CD4-positive, alpha-beta T cell (primary cell): ENCODE results near the gene GPI. TPM values are rescaled to one million over a fixed set of nuclear protein-coding genes. Genes with fewer than 3 reads are reported as not detected.
A peak's percentile ranks its signal among the peaks of the same experiment; 100 is the strongest.

Experiments used
- ATAC-seq: fragments of 200-7000 bp; cut with Tn5 transposase; one replicate; pipeline ENCODE4 v1.10.0; 2022; ENCODE audit warnings: mild to moderate bottlenecking; ENCODE audit not compliant: poor library complexity
- CTCF ChIA-PET: fragments of 350-600 bp; sonication (Branson Sonifier 250); formaldehyde crosslinking; loops from one replicate; lab custom pipeline; 2021; ENCODE audit warnings: antibody characterized with exemption, inconsistent platforms; lab: Charles Lee
- POLR2A ChIA-PET: fragments of 350-600 bp; sonication (Branson Sonifier 250); formaldehyde crosslinking; loops from one replicate; lab custom pipeline; 2021; ENCODE audit warnings: antibody characterized with exemption, inconsistent platforms; lab: Charles Lee
- DNase-seq, 14 experiments: peaks; one replicate each; pipeline ENCODE4 v3.0.0-alpha.2; 2013 to 2020; ENCODE audit warnings: mixed read lengths in 2 of 14
- H3K27ac ChIP-seq, 2 donors: one replicate each; pipeline versions ENCODE4 v1.5.1 to v1.7.0; 2013; ENCODE audit warnings: low read length in 2 of 2, low read depth in 1 of 2, mild to moderate bottlenecking in 1 of 2
- H3K27me3 ChIP-seq, 2 experiments: 1 replicate in 1 of 2; 2 replicates in 1 of 2; pipeline versions ENCODE4 v1.6.1 to v1.7.0; 2013; ENCODE audit warnings: low read length in 2 of 2, control low read depth in 1 of 2, mild to moderate bottlenecking in 1 of 2, moderate library complexity in 1 of 2; ENCODE audit not compliant: insufficient read depth in 2 of 2, control insufficient read depth in 1 of 2
- H3K36me3 ChIP-seq: one replicate; pipeline ENCODE4 v1.6.1; 2013; ENCODE audit warnings: low read length, control low read depth; ENCODE audit not compliant: insufficient read depth
- H3K4me1 ChIP-seq: one replicate; pipeline ENCODE4 v1.6.1; 2013; ENCODE audit warnings: low read length, control low read depth; ENCODE audit not compliant: insufficient read depth
- H3K4me3 ChIP-seq: one replicate; pipeline ENCODE4 v1.5.1; 2013; ENCODE audit warnings: mild to moderate bottlenecking, low read length, moderate library complexity
- H3K9me3 ChIP-seq, 2 experiments: 1 replicate in 1 of 2; 2 replicates in 1 of 2; pipeline versions ENCODE4 v1.6.1 to v1.7.0; 2013; ENCODE audit warnings: low read length in 2 of 2, mild to moderate bottlenecking in 2 of 2, control low read depth in 1 of 2, moderate library complexity in 1 of 2; ENCODE audit not compliant: control insufficient read depth in 1 of 2, insufficient read depth in 1 of 2
- H3K27ac Mint-ChIP-seq: one replicate; pipeline ENCODE4 v1.8.0; 2020; ENCODE audit warnings: mixed read lengths
- H3K27me3 Mint-ChIP-seq: one replicate; pipeline ENCODE4 v1.8.0; 2021; ENCODE audit warnings: mixed read lengths
- H3K36me3 Mint-ChIP-seq: one replicate; pipeline ENCODE4 v1.8.0; 2021; ENCODE audit warnings: low read depth, mixed read lengths
- H3K4me1 Mint-ChIP-seq: one replicate; pipeline ENCODE4 v1.8.0; 2021; ENCODE audit warnings: low read depth, mixed read lengths
- H3K4me3 Mint-ChIP-seq: one replicate; pipeline ENCODE4 v1.8.0; 2020; ENCODE audit warnings: mild to moderate bottlenecking, mixed read lengths
- H3K9me3 Mint-ChIP-seq: one replicate; pipeline ENCODE4 v1.8.0; 2020; ENCODE audit warnings: mixed read lengths
- intact Hi-C, 2 experiments: fragments of 100-400 bp; cut with DNase I in 1 of 2; cut with micrococcal nuclease in 1 of 2; formaldehyde crosslinking; loops; one replicate each; pipeline versions ENCODE4 v1.15.1 to v1.9.0; 2023 to 2025; cut with DNase I, micrococcal nuclease
- total RNA-seq, 174 experiments: library from RNA in 2 of 174; stranded (reverse) in 2 of 174; gene quantifications; one replicate each; pipeline ENCODE4 v1.2.3 and lab custom pipeline; 2021 to 2026
- TF ChIP-seq, protein P1 (sequence below): fragments of 200-600 bp; IDR thresholded peaks from one replicate; pipeline ENCODE4 v1.8.0; 2022; ENCODE audit warnings: antibody characterized with exemption, mild to moderate bottlenecking

Gene GPI
- total RNA-seq, 2 experiments from 2014 or later, result 85.0 to 86.0 TPM

DNA sequence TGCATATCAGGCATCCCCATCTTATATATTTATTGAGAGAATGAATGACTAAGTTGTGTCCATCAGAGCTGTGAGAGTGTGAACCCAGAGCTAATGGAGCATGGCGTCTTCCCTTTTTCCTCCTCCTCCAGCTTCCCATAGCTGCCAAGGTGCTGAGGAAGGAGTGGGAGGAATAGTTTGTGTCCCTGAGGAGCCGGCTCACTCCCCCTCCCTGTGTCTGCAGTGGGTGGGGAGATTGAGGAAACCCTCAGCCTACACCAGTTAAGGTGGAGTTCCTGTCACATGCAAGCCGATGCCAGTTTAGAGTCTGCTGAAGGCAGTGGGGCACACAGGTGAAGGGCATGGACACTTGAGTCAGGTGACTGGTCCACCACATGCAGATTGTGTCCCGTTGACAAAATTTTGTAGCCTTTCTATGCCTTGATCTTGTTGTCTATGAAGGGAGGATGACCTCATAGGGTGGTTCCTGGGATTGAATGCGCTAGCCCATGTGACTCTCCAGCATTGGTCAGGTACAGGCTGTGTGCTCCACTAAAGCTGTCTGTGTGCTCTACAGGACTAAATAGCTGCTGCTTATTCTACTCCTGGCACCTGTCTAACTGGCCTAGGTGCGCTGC lies 47.6 kb upstream of the GPI start:
- CTCF ChIA-PET, result interaction anchor here (2.0 kb wide), 1 partner anchor 48 kb away, joined by 5 read pairs; no protein-coding TSS in a partner anchor
- DNase-seq, result peak in 9 of 14 experiments; percentile 8 to 72 (median 41)
- peak; percentile 83 for ATAC-seq
- POLR2A ChIA-PET, result interaction anchor here (1.2 to 2.0 kb wide), 5 partner anchors 15 to 52 kb away, joined by 3 to 6 read pairs (median 3); no protein-coding TSS in a partner anchor
- Mint-ChIP-seq H3K27me3 (no peaks in the 10 kb centered on the region), H3K4me1 (peaks cover 68% of the 10 kb centered on the region), H3K9me3 (no peaks in the 10 kb centered on the region), H3K27ac (peak overlapping the region; percentile 89), H3K36me3 (peaks cover 26% of the 10 kb centered on the region), H3K4me3 (peak overlapping the region; percentile 61)
- Histone ChIP-seq H3K9me3 (no peaks in the 10 kb centered on the region), H3K27me3 (no peaks in the 10 kb centered on the region), H3K27ac (peak overlapping the region; percentile 16), H3K4me3 (no peak overlapping the region), H3K4me1 (peaks cover 40% of the 10 kb centered on the region), H3K36me3 (peaks cover 15% of the 10 kb centered on the region)
- intact Hi-C loops, result loop anchor here in 1 of 2 experiments (2.0 to 5.0 kb wide), 3 partner anchors 19 to 100 kb away; no protein-coding TSS in a partner anchor
- TF ChIP-seq, protein P1, sequence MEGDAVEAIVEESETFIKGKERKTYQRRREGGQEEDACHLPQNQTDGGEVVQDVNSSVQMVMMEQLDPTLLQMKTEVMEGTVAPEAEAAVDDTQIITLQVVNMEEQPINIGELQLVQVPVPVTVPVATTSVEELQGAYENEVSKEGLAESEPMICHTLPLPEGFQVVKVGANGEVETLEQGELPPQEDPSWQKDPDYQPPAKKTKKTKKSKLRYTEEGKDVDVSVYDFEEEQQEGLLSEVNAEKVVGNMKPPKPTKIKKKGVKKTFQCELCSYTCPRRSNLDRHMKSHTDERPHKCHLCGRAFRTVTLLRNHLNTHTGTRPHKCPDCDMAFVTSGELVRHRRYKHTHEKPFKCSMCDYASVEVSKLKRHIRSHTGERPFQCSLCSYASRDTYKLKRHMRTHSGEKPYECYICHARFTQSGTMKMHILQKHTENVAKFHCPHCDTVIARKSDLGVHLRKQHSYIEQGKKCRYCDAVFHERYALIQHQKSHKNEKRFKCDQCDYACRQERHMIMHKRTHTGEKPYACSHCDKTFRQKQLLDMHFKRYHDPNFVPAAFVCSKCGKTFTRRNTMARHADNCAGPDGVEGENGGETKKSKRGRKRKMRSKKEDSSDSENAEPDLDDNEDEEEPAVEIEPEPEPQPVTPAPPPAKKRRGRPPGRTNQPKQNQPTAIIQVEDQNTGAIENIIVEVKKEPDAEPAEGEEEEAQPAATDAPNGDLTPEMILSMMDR, result no peak

DNA sequence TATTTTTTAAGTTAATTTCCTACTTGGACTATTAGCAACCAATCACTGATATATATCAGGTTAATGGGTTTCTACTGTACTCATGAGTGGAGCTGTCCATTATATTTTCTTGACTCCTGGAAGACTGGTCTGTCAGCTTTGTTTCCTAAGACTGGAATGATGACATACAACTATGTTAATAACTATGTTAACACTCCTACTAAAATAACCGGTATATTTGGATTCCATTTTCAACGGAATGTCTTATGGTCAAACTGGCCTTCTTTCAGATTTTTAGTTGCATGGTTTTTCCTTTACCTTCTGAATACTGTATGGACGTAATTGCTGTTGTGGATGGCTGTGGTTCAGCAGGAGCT lies 45.8 kb upstream of the GPI start:
- Histone ChIP-seq H3K9me3 (no peaks in the 10 kb centered on the region), H3K27ac (no peak overlapping the region), H3K36me3 (peaks cover 25% of the 10 kb centered on the region), H3K4me3 (no peak overlapping the region), H3K27me3 (no peaks in the 10 kb centered on the region), H3K4me1 (peaks cover 36% of the 10 kb centered on the region)
- POLR2A ChIA-PET, result interaction anchor here (0.6 to 1.1 kb wide), 4 partner anchors 10 to 49 kb away, joined by 3 to 5 read pairs (median 3); no protein-coding TSS in a partner anchor
- CTCF ChIA-PET, result interaction anchor here (2.0 kb wide), 1 partner anchor 50 kb away, joined by 5 read pairs; no protein-coding TSS in a partner anchor
- no peaks in the 10 kb centered on the region for H3K27me3 Mint-ChIP-seq
- intact Hi-C loops, result loop anchor here in 1 of 2 experiments (5.0 kb wide), 1 partner anchor 102 kb away; no protein-coding TSS in a partner anchor
- no peaks in the 10 kb centered on the region for H3K9me3 Mint-ChIP-seq
- H3K36me3 Mint-ChIP-seq, result peaks cover 37% of the 10 kb centered on the region
- H3K4me3 Mint-ChIP-seq, result no peak overlapping the region
- TF ChIP-seq, protein P1, result no peak
- peak overlapping the region; percentile 89 for H3K27ac Mint-ChIP-seq
- ATAC-seq (no peak), DNase-seq (no peak)
- peaks cover 60% of the 10 kb centered on the region for H3K4me1 Mint-ChIP-seq

DNA sequence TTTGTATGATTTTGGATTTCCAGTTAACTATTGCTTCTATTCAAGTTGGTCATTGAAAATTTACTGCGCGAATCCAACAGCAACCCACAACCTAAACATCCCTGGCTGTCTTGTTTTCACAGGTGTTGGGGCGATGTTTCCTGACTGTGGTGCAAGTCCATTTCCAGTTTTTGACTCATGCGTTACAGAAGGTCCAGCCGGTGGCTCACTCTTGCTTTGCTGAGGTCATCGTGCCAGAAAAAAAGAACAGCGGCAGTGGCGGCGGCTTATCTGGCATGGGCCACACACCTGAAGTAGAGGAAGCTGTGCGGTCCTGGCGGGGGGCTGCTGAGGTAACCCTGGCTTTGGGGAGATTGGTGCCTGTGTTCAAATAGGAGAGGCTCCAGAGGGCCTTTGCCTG lies 45.2 kb upstream of the GPI start:
- TF ChIP-seq, protein P1, result no peak
- Histone ChIP-seq H3K4me3 (no peak overlapping the region), H3K27me3 (no peaks in the 10 kb centered on the region), H3K27ac (no peak overlapping the region), H3K9me3 (no peaks in the 10 kb centered on the region), H3K36me3 (peaks cover 30% of the 10 kb centered on the region), H3K4me1 (peaks cover 36% of the 10 kb centered on the region)
- Mint-ChIP-seq H3K9me3 (no peaks in the 10 kb centered on the region), H3K27me3 (no peaks in the 10 kb centered on the region), H3K36me3 (peaks cover 43% of the 10 kb centered on the region), H3K4me3 (no peak overlapping the region), H3K4me1 (peaks cover 54% of the 10 kb centered on the region), H3K27ac (peak overlapping the region; percentile 89)
- DNase-seq (no peak), ATAC-seq (no peak)
- ChIA-PET POLR2A (interaction anchor here (0.8 to 1.0 kb wide), 2 partner anchors 11 to 50 kb away, joined by 3 to 5 read pairs; no protein-coding TSS in a partner anchor), CTCF (interaction anchor here (1.1 kb wide), 1 partner anchor 542 kb away, joined by 3 read pairs; no protein-coding TSS in a partner anchor)
- intact Hi-C loops, result loop anchor here in 1 of 2 experiments (5.0 kb wide), 1 partner anchor 102 kb away; no protein-coding TSS in a partner anchor
